KOPT-K1 (cell line): ENCODE results near the gene SCRN3.
"Not testable (repeated sequence)": the region's sequence is repeated elsewhere in the genome, so short reads cannot be mapped to it uniquely, and the experiment has no call there.

Experiments
- H3K27ac ChIP-seq: fragments of 200-600 bp; sonication (generic); 2 replicates; pipeline ENCODE4 v1.5.1; 2016; ENCODE audit warnings: antibody characterized with exemption, mild to moderate bottlenecking, low read depth, low read length; ENCODE audit not compliant: poor library complexity, severe bottlenecking
- H3K36me3 ChIP-seq: fragments of 200-600 bp; sonication (generic); 2 replicates; pipeline ENCODE4 v1.5.1; 2017; ENCODE audit warnings: antibody characterized with exemption, mild to moderate bottlenecking, low read length, moderate library complexity; ENCODE audit not compliant: insufficient read depth
- H3K9me3 ChIP-seq: fragments of 200-600 bp; sonication (generic); 2 replicates; pipeline ENCODE4 v1.5.1; 2017; ENCODE audit warnings: antibody characterized with exemption, low read length, mild to moderate bottlenecking; ENCODE audit not compliant: insufficient read depth, poor library complexity, severe bottlenecking

SCRN3 gene

DNA sequence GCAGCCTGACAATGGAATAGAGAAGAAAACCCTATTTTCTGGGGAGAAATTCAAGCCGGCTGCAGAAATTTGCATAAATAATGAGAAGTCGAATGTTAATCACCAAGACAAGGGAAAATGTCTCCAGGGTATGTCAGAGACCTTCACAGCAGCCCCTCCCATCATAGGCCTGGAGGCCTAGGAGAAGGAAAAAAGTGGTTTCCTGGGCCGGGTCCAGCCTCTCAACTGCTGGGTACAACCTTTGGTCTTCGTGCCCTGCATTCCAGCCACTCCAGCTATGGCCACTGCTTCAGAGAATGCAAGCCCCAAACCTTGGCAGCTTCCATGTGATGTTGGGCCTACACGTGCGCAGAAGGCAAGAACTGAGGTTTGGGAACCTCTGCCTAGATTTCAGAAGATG lies 6.0 kb upstream of the SCRN3 start:
- Histone ChIP-seq H3K36me3 (peaks cover 62% of the 10 kb centered on the region), H3K27ac (no peak overlapping the region), H3K9me3 (no peaks in the 10 kb centered on the region)

DNA sequence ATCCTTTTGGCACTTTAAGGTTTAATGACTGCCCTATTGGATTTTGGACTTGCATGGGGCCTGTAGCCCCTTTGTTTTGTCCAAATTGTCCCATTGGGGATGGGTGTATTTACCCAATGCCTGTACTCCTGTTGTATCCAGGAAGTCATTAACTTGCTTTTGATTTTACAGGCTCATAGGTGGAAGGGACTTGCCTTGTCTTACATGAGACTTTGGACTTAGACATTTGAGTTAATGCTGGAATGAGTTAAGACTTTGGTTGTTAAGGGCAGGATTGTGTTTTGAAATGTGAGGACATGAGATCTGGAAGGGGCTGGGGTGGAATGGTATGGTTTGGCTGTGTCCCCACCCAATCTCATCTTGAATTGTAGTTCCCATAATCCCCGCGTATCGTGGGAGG lies 5.2 kb upstream of the SCRN3 start:
- H3K36me3 ChIP-seq: peaks cover 54% of the 10 kb centered on the region
- not testable (repeated sequence) for H3K9me3 ChIP-seq, H3K27ac ChIP-seq

- Histone ChIP-seq H3K27ac (no peak overlapping the region), H3K9me3 (no peaks in the 10 kb centered on the region), H3K36me3 (peaks cover 30% of the 10 kb centered on the region)
Observed at GRCh38 chr2:174392706-174393105, 2.8 kb upstream of the SCRN3 start.

GRCh38 chr2:174395969-174396630 lies 570 bp downstream of the SCRN3 start:
- H3K9me3 ChIP-seq: no peaks in the 10 kb centered on the region
- H3K27ac ChIP-seq: peak overlapping the region; percentile 68
- H3K36me3 ChIP-seq: peaks cover 23% of the 10 kb centered on the region; the same call in 1 of the 2 replicates

DNA sequence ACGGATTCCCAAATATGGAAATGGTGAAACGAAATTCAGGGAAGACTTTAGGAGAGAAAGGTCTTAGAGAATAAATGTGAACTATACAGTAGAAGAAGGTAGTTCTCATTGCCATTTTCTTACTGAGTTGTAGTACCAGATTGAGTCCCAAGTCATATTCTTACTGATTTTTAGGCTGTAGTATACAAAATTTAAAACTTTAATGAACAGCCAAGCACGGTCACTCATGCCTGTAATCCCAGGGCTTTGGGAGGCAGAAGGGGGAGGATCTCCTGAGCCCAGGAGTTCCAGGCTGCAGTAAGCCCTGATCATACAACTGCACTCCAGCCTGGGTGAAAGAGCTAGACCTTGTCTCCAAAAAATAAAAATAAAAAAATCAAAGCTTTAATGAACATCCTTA lies 2.2 kb downstream of the SCRN3 start:
- H3K36me3 ChIP-seq: peaks cover 15% of the 10 kb centered on the region; the same call in 1 of the 2 replicates
- H3K9me3 ChIP-seq: no peaks in the 10 kb centered on the region
- H3K27ac ChIP-seq: no peak overlapping the region

DNA sequence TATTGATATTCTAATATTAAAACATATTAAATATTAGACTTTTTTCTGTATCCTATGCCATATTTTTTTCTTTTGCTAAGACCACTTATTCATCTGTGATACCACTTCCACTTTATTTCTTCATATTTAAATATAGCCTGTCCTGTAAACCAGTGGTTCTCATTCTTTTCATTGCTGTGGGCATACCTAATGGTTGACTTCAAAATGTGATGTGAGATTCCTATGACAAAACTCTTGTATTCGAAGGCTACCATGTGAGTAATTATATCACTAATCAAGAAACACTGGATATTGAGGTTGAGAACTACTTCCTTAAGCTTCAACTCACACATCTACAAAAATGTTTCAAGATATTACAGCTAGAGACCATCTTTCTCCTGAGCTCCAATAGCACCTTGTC lies 3.6 kb downstream of the SCRN3 start:
- H3K27ac ChIP-seq: no peak overlapping the region
- H3K9me3 ChIP-seq: no peaks in the 10 kb centered on the region
- peaks cover 17% of the 10 kb centered on the region; the same call in 1 of the 2 replicates for H3K36me3 ChIP-seq

- H3K27ac ChIP-seq: no peak overlapping the region
Observed at GRCh38 chr2:174400853-174401252, 5.3 kb downstream of the SCRN3 start.

DNA sequence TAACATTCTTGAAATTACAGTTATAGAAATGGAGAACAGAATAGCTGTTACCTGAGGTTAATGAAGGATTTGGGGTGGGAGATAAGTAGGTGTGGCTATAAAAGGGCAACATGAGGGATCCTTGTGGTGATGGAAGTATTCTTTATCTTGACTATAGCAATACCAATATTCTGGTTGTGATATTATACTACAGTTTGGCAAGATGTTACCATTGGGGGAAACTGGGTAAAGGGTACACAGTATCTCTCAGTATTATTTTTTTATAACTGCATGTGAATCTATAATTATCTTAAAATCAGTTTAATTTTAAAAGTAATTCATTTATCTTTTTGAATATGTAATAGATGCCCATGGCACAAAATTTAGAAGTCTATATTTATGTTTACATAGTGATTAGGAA lies 8.1 kb downstream of the SCRN3 start:
- Histone ChIP-seq H3K9me3 (no peaks in the 10 kb centered on the region), H3K36me3 (peaks cover 17% of the 10 kb centered on the region; the same call in 1 of the 2 replicates), H3K27ac (no peak overlapping the region)

More at GRCh38 chr2:174400853-174401252, 5.3 kb downstream of the SCRN3 start:
- no peaks in the 10 kb centered on the region for H3K9me3 ChIP-seq
- peaks cover 17% of the 10 kb centered on the region; the same call in 1 of the 2 replicates for H3K36me3 ChIP-seq

DNA sequence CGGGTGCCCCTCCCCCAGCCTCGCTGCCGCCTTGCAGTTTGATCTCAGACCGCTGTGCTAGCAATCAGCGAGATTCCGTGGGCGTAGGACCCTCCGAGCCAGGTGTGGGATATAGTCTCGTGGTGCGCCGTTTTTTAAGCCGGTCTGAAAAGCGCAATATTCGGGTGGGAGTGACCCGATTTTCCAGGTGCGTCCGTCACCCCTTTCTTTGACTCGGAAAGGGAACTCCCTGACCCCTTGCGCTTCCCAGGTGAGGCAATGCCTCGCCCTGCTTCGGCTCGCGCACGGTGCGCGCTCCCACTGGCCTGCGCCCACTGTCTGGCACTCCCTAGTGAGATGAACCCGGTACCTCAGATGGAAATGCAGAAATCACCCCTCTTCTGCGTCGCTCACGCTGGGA lies 14.5 kb downstream of the SCRN3 start:
- H3K27ac ChIP-seq, H3K36me3 ChIP-seq, H3K9me3 ChIP-seq: not testable (repeated sequence)

GRCh38 chr2:174412256-174412655 lies 16.7 kb downstream of the SCRN3 start:
- Histone ChIP-seq H3K27ac (no peak overlapping the region), H3K36me3 (peaks cover 5% of the 10 kb centered on the region), H3K9me3 (no peaks in the 10 kb centered on the region)

- Histone ChIP-seq H3K36me3 (peaks cover 37% of the 10 kb centered on the region), H3K9me3 (peaks cover 9% of the 10 kb centered on the region), H3K27ac (no peak overlapping the region)
Observed at GRCh38 chr2:174428214-174428613, 32.7 kb downstream of the SCRN3 start.

- Histone ChIP-seq H3K9me3 (peaks cover 9% of the 10 kb centered on the region), H3K36me3 (peaks cover 31% of the 10 kb centered on the region)
Observed at GRCh38 chr2:174430066-174430465, 34.5 kb downstream of the SCRN3 start.

DNA sequence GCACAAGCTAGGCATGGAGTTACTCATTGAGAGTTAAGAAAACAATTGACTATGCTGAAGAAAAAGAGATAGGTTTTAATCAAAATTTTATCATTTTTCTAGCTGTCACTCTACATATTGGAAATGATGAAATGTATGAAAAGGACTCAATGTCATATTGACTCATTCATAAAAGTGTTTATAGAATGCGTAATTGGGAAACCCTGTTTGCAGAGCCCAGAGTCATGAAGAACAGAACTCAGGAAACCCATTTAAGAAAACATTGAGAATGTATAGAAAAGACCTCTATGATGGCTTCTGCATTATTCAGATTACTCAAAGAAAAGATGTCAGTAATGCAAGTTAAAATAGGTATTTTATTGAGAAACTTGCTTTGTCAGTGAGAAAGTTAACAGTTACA lies 36.4 kb downstream of the SCRN3 start:
- Histone ChIP-seq H3K9me3 (peaks cover 9% of the 10 kb centered on the region), H3K27ac (no peak overlapping the region), H3K36me3 (peaks cover 41% of the 10 kb centered on the region)

More at GRCh38 chr2:174430066-174430465, 34.5 kb downstream of the SCRN3 start:
- H3K27ac ChIP-seq: no peak overlapping the region

DNA sequence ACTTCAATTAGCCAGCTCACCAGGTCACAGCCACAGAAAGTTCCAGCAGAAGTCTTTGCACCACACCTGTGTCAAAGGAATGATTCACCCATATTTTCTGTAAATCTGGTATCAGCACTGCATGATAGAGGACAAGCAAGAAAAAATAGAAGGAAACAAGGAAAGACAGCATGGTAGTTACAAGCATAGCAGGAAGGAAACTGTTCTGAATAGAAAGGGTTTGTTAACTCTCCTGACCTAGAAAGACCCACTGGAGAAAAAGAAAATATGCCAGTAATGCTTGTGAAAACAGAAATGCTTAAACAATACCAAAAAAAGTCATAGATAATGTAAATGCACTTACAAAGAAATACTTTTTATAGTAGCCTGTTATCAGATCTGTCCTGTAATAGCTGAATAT lies 40.8 kb downstream of the SCRN3 start:
- no peaks in the 10 kb centered on the region for H3K9me3 ChIP-seq
- H3K36me3 ChIP-seq: peaks cover 19% of the 10 kb centered on the region
- no peak overlapping the region for H3K27ac ChIP-seq

DNA sequence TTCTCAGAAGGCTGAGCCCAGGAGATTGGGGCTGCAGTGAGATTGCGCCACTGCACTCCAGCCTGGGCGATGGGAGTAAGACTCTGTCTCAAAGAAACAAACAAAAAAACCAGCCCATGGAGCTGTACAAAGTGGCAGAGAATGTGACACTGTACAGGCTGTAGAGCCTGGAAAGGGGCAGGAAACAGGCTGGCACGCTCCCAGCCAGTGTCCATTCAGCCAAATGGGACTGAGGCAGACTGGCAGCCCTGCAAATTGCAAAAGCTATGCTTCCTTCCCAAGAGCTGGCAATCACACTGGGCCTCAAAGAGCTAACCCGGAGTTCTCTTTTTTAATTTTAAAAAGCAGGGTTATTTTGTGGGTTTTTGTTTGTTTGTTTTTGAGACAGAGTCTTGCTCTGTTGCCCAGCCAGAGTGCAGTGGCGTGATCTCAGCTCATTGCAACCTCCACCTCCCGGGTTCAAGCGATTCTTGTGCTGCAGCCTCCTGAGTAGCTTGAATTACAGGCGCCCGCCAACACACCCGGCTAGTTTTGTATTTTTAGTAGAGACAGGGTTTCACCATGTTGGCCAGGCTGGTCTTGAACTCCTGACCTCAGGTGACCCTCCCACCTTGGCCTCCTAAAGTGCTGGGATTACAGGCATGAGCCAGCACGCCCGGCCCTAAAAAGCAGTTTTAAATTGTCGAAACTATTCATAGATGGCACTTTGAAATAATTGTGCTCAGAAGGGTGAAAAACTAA lies 42.8 kb downstream of the SCRN3 start:
- no peak overlapping the region for H3K27ac ChIP-seq
- H3K9me3 ChIP-seq: no peaks in the 10 kb centered on the region
- peaks cover 21% of the 10 kb centered on the region for H3K36me3 ChIP-seq

GRCh38 chr2:174439323-174439722 lies 43.8 kb downstream of the SCRN3 start:
- Histone ChIP-seq H3K27ac (no peak overlapping the region), H3K9me3 (no peaks in the 10 kb centered on the region), H3K36me3 (peaks cover 21% of the 10 kb centered on the region)
